ENCODE results near the gene ELANE.
"Not testable (repeated sequence)": the region's sequence is repeated elsewhere in the genome, so short reads cannot be mapped to it uniquely, and the experiment has no call there.

Gene ELANE

GRCh38 chr19:879711-880438 lies 27.8 kb downstream of the ELANE start:
- DNase-seq (ENCODE audit: low read depth) = no peak

GRCh38 chr19:881385-882071 lies 29.4 kb downstream of the ELANE start:
- DNase-seq (ENCODE audit: low read depth) = no peak

DNA sequence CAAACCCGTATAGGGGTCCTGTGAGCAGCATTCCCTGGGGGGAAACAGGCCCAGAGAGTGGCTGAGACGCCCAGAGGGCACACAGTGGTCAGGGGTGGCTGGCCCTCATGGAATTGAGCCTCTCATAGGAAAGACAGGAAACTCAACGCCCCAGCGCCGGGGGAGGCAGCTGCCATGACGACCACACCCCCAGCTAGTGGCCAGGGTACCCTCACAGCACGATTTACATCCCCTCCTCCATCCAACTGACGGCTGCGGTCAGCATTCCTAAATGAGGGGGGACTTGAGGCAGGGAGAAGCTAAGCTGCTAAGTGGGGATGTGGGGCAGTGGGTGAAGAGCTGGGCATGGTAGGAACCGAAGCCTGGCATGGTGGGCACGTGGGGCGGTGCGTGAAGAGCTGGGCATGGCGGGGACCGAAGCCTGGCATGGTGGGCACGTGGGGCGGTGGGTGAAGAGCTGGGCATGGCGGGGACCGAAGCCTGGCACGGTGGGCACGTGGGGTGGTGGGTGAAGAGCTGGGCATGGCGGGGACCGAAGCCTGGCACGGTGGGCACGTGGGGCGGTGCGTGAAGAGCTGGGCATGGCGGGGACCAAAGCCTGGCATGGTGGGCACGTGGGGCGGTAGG lies 30.9 kb downstream of the ELANE start:
- no peak for DNase-seq (ENCODE audit: low read depth)

- no peak for DNase-seq (ENCODE audit: low read depth)
These were observed 31.6 kb downstream of the ELANE start for GRCh38 chr19:883661-884211.

DNA sequence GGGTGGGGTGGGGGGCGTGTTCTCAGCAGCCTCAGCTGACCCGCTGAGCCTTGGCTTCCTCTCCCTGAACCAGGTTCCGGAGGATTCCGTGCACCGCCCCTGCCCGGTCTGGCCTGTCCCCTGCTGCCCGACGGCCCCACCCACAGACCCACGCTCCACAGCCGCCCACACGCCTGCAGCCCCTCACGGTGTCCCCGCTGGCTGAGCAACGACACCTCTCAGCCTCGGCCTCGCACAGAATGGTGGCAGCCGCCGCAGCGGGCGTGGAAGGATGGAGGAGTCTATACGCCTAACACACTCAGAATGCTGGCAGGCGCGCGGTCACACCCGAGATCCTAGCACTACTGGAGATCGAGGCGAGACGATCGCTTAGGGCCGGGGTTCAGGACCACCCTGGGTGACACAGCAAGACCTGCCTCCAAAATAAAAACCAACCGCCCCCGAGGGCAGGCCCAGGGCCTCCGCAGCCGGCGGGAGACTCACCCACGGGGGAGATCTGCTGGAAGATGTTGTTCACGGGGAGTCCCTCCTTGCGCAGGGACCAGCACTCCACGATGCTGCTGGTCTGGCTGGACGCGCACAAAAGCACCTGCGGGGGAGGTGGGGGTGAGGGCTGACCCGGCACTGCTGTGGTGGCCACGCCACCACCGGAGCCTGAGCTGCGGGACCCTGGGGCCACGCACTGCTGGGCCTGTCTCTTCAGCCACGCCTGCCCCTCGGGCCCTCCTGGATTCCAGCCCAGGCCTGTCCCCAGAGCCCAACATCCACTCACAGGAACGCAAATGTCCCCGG lies 32.5 kb downstream of the ELANE start:
- no peak for DNase-seq (ENCODE audit: low read depth)

DNA sequence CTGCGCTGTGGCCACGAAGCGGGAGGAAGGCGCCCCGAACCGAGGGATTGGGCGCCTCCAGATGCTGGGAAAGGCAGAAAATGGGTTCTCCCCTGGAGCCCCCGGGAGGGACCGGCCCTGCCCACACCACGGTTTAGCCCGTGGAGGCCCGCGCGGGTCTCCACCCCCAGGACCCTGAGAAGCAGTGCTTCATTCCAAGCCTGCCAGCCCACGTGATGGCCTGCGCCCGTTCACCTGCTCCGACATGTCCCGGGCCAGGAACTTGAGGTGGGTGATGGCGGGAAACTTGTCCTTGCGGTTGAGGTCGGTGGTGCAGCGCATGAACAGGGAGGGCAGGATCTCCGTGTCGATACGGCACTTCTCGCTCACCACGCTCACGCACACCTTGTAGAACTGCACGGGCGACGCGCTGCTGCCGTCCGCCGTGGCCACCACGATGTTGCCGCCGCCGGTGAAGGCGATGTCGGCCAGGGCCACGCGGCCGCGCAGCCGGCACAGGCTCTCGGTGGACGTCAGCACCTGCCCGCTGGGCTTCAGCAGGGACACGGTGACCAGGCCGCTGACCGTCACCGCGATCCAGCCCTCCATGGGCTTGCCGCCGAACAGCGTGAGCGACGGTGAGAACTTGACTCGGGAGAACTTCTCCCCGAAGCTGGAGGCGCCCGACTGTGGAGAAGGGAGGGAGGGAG lies 33.6 kb downstream of the ELANE start:
- no peak for DNase-seq (ENCODE audit: low read depth)

- no peak for DNase-seq (ENCODE audit: low read depth)
These were observed 35.0 kb downstream of the ELANE start for GRCh38 chr19:887072-887471.

- DNase-seq (ENCODE audit: low read depth) = no peak
These were observed 35.5 kb downstream of the ELANE start for GRCh38 chr19:887599-887998.

- DNase-seq (ENCODE audit: low read depth) = no peak
These were observed 36.7 kb downstream of the ELANE start for GRCh38 chr19:888581-889385.

DNA sequence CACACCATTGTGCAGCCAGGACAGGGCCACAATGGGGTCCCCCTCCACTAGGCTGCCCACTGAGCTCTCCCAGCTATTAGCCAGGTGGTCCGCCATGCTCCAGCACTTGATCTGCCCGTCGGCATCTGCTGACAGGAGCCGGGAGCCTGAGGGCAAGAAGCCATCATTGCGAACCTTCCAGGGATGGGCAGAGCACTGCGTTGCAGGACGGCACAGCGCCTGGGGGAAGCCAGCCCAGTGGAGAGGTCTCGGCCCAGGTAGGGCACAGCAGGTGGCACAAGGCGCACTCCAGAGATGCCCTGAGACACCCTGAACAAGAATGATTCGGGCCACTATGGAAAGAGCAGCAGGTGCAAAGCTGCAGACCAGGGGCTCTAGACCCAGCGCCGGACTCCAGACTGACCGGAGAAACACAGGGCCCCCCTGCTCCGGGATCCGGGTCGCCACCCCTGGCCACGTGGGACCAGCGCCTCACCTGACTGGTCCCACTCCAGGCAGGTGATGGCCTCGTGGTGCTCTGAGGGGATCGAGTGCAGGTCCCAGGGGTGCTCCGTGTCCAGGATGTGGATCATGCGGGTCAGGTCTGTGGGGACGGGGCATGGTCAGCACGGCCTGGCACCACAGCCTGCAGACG lies 37.7 kb downstream of the ELANE start:
- DNase-seq (ENCODE audit: low read depth) = no peak

- DNase-seq (ENCODE audit: low read depth) = no peak
These were observed 38.7 kb downstream of the ELANE start for GRCh38 chr19:890831-891230.

GRCh38 chr19:891421-892200 lies 39.5 kb downstream of the ELANE start:
- DNase-seq (ENCODE audit: low read depth) = not testable (repeated sequence)

- no peak for DNase-seq (ENCODE audit: low read depth)
These were observed 40.3 kb downstream of the ELANE start for GRCh38 chr19:892243-892893.

DNA sequence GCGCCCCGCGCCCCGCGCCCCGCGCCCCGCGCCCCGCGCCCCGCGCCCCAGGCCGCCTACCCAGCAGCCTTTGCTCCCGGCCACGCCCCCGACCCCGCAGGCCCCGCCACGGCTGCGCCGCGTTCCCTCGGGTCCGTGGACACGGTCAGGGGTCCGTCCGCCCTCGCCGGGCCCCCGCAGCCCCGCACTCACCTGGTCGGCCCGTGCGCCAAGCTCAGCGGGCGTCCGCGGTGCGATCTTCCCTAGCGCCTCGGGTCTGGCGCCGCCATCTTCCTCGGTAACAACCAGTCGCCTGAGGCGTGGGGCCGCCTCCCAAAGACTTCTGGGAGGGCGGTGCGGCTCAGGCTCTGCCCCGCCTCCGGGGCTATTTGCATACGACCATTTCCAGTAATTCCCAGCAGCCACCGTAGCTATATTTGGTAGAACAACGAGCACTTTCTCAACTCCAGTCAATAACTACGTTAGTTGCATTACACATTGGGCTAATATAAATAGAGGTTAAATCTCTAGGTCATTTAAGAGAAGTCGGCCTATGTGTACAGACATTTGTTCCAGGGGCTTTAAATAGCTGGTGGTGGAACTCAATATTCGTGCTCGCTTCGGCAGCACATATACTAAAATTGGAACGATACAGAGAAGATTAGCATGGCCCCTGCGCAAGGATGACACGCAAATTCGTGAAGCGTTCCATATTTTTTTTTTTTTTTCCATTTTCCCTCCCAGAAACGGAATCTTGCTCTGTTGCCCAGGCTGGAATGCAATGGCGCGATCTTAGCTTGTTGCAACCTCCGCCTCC lies 41.0 kb downstream of the ELANE start, which contains the start of the genes MED16 and RNU6-9:
TSS of gene MED16 (minus strand) at position 294 of the 796 bp plus-strand sequence. CDS start 2,056 bp downstream, outside the sequence.
TSS of gene RNU6-9 (plus strand) at position 591 of the 796 bp plus-strand sequence.
- DNase-seq (ENCODE audit: low read depth) = peak; percentile 86

DNA sequence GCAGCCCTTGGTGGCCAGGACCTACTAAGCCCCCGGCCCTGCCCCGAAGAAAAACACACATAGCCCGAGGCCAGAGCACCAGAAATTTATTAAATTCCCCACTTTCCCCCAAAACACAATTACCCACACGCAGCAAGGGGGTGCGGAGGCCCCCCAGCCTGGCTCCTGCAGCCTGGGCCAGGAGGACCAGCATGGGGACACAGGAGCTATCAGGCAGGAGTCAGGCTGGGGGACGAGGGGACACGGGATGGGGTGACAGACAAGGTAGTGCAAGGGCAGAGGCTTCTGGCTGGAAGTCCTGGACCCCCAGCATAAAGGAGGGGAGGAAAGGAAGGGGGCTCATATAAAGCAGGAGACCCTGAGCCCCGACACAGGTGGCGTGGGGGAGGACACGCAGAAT lies 44.3 kb downstream of the ELANE start:
- DNase-seq (ENCODE audit: low read depth) = no peak

- no peak for DNase-seq (ENCODE audit: low read depth)
These were observed 44.9 kb downstream of the ELANE start for GRCh38 chr19:896999-897398.

GRCh38 chr19:897442-898039 lies 45.4 kb downstream of the ELANE start:
- no peak for DNase-seq (ENCODE audit: low read depth)
